GM23248 (cell line): ENCODE data around the gene PRKCE.

ENCODE experiments used
- EZH2 ChIP-seq: fragments of 200-600 bp; sonication (generic); IDR thresholded peaks from 2 replicates; pipeline ENCODE4 v1.6.1; 2018; ENCODE audit warnings: antibody characterized with exemption, mild to moderate bottlenecking; ENCODE audit not compliant: insufficient read depth, poor library complexity, severe bottlenecking
- EZH2phosphoT487 ChIP-seq: fragments of 200-600 bp; sonication (generic); IDR thresholded peaks from 2 replicates; pipeline ENCODE4 v1.6.1; 2018; ENCODE audit warnings: antibody characterized with exemption, moderate library complexity, mild to moderate bottlenecking, low read depth; ENCODE audit not compliant: insufficient read depth

GRCh38 chr2:45680351-45680967 is 29.0 kb downstream of the PRKCE start:
- TF ChIP-seq EZH2 (no peak), EZH2phosphoT487 (no peak)
